Astrocyte of the cerebellum (primary cell): ENCODE results near the gene ARGLU1.

Experiments
- DNase-seq: peaks from one replicate; pipeline ENCODE4 v3.0.0-alpha.2; 2011; ENCODE audit warnings: low read depth
- H3K4me3 ChIP-seq: 2 replicates; pipeline ENCODE4 v1.5.1; 2011; ENCODE audit warnings: mild to moderate bottlenecking, low read depth, low read length, moderate library complexity
- in situ Hi-C: cut with HindIII; loops from 2 replicates; pipeline ENCODE4 v1.10.0; 2017; ENCODE audit warnings: low sequenced_read_pairs
- TF ChIP-seq, protein P1 (sequence below): IDR thresholded peaks from 2 replicates; pipeline ENCODE4 v1.5.1; 2012; ENCODE audit warnings: low read length, low read depth, moderate library complexity, mild to moderate bottlenecking; ENCODE audit errors: missing control alignments

Gene ARGLU1

DNA sequence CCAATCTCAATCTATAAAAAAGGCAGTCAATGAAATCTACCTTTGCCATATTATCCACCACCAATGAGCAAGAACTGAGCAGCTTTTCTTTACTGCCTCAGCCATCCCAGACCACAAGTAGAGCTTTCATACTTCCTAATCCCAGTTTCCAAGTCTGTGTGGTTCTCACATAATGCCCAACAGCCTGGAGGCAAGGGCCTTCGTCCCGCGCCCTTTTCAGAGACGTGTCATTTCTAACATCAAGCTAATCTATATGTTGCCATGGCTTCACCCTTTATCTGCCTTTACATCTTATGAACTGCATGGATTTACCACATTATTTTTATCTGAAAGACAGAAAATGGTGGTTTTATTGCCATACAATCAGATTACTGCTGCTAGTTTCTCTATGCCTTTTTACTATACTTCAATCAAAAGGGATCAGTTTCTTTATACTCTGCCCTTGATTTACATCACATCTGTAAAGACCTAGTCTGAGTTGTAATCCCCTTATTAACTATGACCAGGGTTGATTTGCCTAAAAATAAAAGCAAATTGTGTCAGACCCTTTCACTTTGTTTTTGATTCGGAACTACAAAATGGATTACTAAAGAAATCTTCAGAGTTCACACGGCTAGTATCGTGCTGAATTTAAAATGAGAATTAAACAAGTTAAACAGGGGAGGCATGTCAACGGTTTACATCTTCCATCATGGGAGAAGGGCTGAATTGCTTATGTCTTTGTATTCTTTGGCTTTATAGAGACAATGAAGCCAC lies 38.3 kb downstream of the ARGLU1 start:
- in situ Hi-C loops = loop anchor here (10.0 kb wide), 1 partner anchor 1765 kb away; no protein-coding TSS in a partner anchor
- H3K4me3 ChIP-seq = peak overlapping the region; percentile 5
- TF ChIP-seq, protein P1, sequence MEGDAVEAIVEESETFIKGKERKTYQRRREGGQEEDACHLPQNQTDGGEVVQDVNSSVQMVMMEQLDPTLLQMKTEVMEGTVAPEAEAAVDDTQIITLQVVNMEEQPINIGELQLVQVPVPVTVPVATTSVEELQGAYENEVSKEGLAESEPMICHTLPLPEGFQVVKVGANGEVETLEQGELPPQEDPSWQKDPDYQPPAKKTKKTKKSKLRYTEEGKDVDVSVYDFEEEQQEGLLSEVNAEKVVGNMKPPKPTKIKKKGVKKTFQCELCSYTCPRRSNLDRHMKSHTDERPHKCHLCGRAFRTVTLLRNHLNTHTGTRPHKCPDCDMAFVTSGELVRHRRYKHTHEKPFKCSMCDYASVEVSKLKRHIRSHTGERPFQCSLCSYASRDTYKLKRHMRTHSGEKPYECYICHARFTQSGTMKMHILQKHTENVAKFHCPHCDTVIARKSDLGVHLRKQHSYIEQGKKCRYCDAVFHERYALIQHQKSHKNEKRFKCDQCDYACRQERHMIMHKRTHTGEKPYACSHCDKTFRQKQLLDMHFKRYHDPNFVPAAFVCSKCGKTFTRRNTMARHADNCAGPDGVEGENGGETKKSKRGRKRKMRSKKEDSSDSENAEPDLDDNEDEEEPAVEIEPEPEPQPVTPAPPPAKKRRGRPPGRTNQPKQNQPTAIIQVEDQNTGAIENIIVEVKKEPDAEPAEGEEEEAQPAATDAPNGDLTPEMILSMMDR = no peak
- no peak for DNase-seq

DNA sequence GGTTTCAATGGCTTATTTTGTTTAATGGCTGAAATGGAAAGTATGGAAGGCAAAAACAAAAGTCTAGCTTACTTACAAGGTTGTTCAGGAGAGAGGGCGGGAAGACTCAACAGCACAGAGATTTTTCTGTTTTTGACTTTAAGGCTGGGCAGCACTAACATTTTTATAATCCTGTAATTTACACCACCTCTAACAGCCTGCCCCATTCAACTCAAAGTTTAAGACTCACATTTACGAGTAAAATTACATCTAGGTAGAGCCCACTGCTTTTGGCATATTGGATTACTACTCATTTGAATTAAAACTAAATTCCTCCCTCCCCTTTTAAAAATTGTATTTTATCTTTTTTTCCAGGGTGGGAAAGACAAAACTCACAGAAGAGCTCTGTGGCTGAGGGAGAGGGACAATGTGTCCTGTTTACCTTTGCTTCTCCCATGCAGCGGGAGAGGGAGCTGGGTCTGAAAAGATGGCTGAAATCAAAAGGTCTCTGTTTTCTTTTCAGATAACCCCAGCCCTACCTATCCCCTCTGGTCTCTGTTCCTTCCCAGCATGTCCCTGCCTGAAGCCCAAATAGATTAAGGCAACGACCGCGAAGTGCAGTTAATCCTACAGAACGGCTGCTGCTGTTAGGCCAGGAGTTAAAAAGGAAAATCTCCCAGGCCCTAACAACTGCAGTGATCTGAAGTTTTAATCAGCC lies 39.1 kb downstream of the ARGLU1 start:
- TF ChIP-seq, protein P1 = no peak
- DNase-seq = no peak
- in situ Hi-C loops = no loop called here
- no peak overlapping the region for H3K4me3 ChIP-seq

DNA sequence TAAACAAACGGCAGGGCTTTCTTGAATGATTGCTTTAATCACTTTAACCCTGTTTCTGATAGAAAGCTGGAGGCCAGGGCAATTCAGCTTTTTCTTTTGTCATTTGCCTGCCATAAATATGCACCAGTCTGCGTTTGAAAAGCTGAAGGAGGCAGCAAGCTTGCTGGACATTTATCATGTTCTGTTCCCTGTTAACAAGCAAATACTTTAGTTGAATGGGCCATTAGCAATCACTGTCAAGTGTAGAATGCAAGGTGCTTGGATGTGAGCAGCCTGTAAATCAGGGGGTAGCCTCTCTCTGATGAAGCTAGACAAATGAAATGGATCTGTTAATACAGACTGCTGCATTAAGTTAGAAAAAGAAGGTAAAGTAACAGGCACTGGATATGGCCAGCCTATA lies 40.1 kb downstream of the ARGLU1 start:
- TF ChIP-seq, protein P1 = no peak
- no peak overlapping the region for H3K4me3 ChIP-seq
- DNase-seq = no peak
- in situ Hi-C loops = no loop called here

DNA sequence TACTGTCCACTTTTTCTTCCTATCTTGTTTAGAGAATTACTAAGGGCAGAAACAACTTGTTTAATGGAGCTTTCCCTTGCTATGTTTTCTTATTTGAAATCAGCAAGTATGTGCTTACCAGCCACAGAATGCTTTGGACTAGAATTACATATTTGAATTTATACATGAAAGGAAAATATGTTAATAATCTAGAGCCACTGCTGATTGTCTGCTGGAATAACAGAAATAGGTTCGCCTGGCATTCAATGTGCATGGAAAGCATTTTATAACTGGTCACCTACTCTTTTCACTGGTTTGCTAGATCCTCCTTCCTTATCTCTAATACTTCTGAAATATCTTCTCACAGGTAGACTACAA lies 40.5 kb downstream of the ARGLU1 start:
- no peak overlapping the region for H3K4me3 ChIP-seq
- TF ChIP-seq, protein P1 = no peak
- in situ Hi-C loops = no loop called here
- no peak for DNase-seq

DNA sequence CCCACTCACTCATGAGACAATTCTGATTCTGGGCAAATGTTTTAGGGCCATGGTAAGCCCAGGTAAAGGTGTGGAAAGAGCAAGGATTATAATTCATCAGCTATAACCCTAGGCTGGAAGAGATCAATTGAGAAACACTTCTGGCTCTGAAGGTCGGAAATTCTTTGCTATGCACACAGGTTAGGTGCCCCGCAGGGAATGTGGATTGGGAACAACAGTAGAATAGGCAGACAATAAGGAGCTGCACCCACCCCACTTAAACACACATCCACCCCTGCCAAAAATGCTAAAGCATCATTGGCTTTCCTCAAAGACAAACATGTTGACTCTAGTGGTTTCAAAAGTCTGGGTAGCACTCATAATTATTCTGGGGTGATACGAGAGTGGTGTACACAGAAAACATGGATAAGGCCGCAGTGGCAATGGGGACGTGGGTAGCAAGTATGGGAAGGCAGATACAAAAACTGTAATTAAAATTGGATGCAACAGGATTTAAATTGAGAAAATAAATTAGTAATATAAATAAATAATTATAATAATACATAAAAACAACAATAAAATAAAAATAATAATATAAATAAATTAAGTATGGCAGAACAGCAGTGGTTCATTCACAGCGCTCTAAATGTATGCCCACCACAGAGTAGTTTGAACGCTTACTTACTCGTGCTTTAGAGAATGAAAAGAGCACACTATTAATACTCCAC lies 41.0 kb downstream of the ARGLU1 start:
- no peak overlapping the region for H3K4me3 ChIP-seq
- in situ Hi-C loops = no loop called here
- TF ChIP-seq, protein P1 = no peak

DNA sequence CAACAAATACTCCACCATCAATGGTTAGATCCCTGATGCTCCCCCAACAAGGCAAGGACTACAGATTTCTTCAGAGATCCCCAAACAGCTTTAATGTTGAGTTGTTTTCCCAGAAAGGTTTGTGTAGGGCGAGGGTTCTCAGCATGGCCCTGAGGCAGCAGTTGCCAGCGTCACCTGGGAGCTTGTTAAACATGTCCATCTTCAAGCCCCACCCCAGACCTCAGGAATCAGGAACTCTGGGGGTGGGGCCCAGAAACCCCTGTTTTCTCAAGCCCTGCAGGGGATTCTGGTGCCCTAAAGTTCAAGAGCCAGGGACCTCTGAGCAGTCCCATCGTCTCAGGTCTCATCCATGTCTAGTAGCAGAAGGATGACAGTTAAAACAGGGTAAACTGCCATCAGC lies 42.1 kb downstream of the ARGLU1 start:
- no peak for DNase-seq
- TF ChIP-seq, protein P1 = no peak
- in situ Hi-C loops = no loop called here
- H3K4me3 ChIP-seq = no peak overlapping the region

More for the DNA sequence above, 41.0 kb downstream of the ARGLU1 start:
- no peak for DNase-seq
